NCI-H1436 treated with DMSO at 0.1 percent for 48 hours (cell line): ENCODE measurements around the gene IBA57.
"Not testable (repeated sequence)": the region's sequence is repeated elsewhere in the genome, so short reads cannot be mapped to it uniquely, and the experiment has no call there.

Source experiments
- DNase-seq: peaks from one replicate; lab custom pipeline; 2025; lab: John Stamatoyannopoulos, UW

IBA57 gene

DNA sequence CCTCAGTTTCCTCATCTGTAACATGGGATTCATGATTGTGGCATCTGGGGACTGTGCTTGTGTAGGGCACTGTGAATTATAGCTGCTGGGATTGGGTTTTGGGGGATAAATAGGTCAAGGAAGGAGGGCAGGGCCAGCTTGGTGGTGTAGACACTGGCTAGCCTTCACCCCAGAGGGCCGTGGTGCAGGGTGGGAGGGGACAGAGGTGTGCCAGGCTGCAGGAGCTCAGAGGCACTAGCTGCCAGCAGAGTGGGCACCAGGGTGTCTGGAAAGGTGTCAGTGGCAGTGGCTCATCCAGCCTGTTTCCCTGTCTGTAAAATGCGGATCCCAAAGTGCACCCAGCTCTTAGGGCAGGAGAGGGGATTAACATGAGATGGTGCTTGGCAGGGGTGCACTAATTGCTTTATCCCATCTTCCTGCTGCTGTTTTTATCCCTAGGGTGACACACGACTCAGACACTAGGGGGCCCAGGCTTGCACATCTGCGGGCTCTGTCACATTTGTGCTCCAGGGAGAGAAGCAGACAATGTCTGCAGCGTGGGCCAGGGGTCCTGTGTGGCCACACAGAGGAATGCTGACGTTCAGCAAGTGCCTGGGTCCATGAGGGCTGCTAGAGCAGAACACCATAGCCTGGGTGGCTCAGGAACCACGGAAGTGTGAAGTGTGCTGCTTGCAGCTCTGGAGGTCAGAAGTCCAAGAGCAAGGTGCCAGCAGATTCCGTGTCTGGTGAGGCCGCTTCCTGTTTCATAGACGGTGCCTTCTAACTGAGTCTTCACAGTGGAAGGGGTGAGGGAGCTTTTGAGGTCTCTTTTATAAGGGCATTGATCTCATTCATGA, 61.6 kb downstream of the IBA57 start:
- no peak for DNase-seq

DNA sequence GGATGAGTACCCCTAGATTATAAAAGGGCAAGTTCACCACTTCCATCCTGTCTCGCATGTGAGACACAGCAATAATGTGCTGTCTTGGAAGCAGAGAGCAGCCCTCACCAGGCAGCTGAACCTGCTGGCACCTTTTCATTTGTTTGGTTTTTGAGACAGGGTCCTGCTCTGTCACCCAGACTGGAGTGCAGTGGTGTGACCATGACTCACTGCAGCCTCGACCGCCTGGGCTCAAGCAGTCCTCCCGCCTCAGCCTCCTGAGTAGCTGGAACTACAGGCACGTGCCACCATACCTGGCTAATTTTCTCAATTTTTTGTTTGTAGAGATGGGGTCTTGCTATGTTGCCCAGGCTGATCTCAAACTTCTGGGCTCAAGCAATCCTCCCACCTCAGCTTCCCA, 62.5 kb downstream of the IBA57 start:
- DNase-seq: not testable (repeated sequence)

DNA sequence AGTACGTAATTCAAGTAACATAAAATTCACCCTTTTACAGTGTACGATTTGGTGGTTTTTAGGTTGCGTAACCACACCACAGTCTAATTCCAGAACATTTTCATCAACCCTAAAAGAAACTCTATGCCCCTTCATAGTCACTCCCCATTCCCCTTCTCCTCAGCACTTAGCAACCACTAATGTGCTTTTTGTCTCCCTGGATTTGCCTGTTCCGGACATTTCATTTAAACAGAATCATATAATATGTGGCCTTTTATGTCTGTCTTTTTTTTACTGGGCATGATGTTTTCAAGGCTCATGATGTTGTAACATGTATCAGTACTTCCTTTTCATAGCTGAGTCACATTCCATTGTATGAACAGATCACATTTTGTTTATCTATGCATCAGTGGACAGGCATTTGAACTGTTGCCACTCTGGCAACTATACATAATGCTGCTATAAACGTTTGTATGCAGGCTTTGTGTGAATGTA, 63.0 kb downstream of the IBA57 start:
- no peak for DNase-seq

DNA sequence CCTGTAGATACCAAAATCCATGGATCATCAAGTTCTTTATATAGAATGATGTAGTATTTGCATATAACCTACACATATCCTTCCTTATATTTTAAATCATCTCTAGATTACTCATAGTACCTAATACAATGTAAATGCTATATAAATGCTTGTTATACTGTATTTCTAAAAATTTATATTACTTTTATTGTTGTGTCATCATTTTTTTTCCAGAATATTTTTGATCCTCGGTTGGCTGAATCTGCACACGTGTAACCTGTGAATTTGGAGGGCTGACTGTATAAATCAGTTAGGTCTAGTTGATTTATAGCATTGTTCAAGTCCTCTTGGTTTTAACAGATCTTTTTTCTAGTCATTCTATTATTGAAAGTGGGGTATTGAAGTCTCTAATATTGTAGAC, 65.6 kb downstream of the IBA57 start:
- DNase-seq: no peak
